ENCODE measurements around the gene SPATA3. TPM values are rescaled to one million over a fixed set of nuclear protein-coding genes. Genes with fewer than 3 reads are reported as not detected.

The SPATA3 gene
- total and polyA plus RNA-seq, 2 of the 13 experiments (the other 11 are each of a cell fraction or from before 2014, with no cell fraction given): not detected

- TF ChIP-seq ATF3 (CRISPR knock-in tag; IDR thresholded peaks at IDR 0.05) (no peak), ZNF652 (CRISPR knock-in tag; IDR thresholded peaks at IDR 0.05; ENCODE audit: borderline replicate concordance, low read depth) (no peak), ATF5 (CRISPR knock-in tag; IDR thresholded peaks at IDR 0.05; ENCODE audit: low read depth) (0 out of 2 replicates have a peak, but pooled peaks have one; percentile 69), ZNF235 (CRISPR knock-in tag; IDR thresholded peaks at IDR 0.05; ENCODE audit: borderline replicate concordance) (no peak), PITX1 (CRISPR knock-in tag; IDR thresholded peaks at IDR 0.05) (peak; percentile 84), CENPBD1 (CRISPR knock-in tag; IDR thresholded peaks at IDR 0.05; ENCODE audit: borderline replicate concordance, low read depth) (no peak), TAF1 (CRISPR knock-in tag; IDR thresholded peaks at IDR 0.05) (peak; percentile 39; the same call in 1 of the 2 replicates), PHF20 (CRISPR knock-in tag; IDR thresholded peaks at IDR 0.05) (peak; percentile 45; the same call in 1 of the 2 replicates), FOXA1 (IDR thresholded peaks at IDR 0.05) (no peak), FOXA1 (CRISPR knock-in tag; IDR thresholded peaks at IDR 0.05) (peak; percentile 28), AKNA (CRISPR knock-in tag; IDR thresholded peaks at IDR 0.05; ENCODE audit: borderline replicate concordance) (no peak), ZNF3 (CRISPR knock-in tag; IDR thresholded peaks at IDR 0.05) (no peak), MTERF4 (CRISPR knock-in tag; IDR thresholded peaks at IDR 0.05) (peak; percentile 30; the same call in 1 of the 2 replicates), PREB (CRISPR knock-in tag; IDR thresholded peaks at IDR 0.05) (no peak), RELA (CRISPR knock-in tag; IDR thresholded peaks at IDR 0.05) (no peak), KDM2A (CRISPR knock-in tag; IDR thresholded peaks at IDR 0.05; ENCODE audit: borderline replicate concordance, low read depth) (peak; percentile 92), ZNF709 (CRISPR knock-in tag; IDR thresholded peaks at IDR 0.05) (0 out of 2 replicates have a peak, but pooled peaks have one; percentile 62), JARID2 (CRISPR knock-in tag; IDR thresholded peaks at IDR 0.05; ENCODE audit: insufficient replicate concordance) (no peak), ZNF207 (IDR thresholded peaks at IDR 0.05; ENCODE audit: borderline replicate concordance) (no peak), ZNF160 (CRISPR knock-in tag; IDR thresholded peaks at IDR 0.05) (no peak), ATM (IDR thresholded peaks at IDR 0.05; ENCODE audit: borderline replicate concordance) (no peak)
Measured at GRCh38 chr2:230987137-230988020, 8.5 kb upstream of the SPATA3 start (continued).
